GM18867 (cell line): ENCODE measurements around the gene LBH.
"Not testable (repeated sequence)": the region's sequence is repeated elsewhere in the genome, so short reads cannot be mapped to it uniquely, and the experiment has no call there.

Experiments
- ATAC-seq: cut with Tn5 transposase; IDR thresholded peaks from one replicate; pipeline ENCODE4 v1.9.1; 2021; ENCODE audit warnings: mild to moderate bottlenecking, moderate library complexity; ENCODE audit not compliant: unreplicated experiment

Gene LBH

DNA sequence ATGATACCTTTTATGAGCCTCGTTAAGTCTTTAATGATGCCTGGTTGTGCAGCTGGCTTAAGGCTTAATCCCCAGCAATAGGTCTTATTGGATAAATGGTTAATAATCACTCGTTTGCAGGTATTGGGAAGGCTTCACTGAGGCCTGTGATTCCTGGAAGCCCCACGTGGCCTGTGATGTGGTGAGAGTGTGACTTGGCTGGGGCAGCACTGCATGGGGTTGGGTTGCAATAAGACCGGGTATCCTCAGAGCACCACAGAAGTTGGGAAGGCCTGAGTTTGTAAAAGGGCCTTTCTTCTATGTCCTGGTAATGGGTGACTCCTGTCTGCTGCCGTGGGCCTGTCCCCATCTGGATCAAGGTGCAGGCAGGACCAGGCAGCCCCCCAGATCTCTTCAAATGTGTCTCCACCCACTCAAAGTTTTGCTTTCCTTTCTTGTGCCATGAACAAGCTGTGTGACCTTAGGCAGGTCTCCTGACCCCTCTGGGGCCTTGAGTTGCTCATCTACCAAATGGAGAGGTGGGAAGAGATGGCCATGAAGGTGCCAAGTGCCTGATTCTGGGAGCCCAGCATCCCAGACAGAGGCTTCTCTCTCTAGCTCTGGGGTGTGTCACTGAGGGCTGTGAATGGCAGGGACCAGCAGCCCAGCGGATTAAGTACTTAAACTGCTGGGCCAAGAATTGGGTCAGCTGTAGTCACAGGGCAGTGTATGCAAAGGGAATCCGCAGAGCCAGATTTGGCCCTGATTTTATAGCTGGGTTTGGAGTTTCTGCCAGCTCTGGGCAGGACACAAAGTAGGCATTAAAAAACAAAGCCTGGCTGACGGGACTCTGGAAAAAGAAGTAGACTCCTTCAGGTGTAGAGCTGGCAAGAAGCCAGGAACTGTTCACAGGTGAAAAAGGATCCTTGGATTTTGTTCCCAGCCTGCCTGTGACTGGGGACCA, 24.4 kb downstream of the LBH start:
- ATAC-seq = no peak

- no peak for ATAC-seq
Measured at GRCh38 chr2:30257266-30258214, 26.2 kb downstream of the LBH start.

DNA sequence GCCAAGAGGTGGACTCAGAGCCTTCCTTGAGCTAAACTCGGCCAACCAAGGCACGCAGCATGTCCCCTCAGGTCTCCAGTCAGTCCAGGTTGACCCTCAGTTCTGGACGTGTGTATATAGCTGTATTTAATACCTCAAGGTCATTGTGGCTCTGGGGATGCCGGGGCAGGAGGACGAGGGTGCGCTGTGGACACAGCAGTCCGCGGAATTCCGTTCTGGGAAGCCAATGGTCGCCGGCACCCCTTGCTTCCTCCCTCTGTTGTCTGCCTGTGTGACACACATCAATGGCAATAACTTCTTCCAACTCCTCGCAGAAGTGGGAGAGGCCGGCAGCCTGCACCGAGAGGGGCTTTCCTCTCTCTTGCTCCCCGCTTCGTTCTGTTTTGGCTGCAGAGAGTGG, 27.7 kb downstream of the LBH start:
- ATAC-seq = no peak

DNA sequence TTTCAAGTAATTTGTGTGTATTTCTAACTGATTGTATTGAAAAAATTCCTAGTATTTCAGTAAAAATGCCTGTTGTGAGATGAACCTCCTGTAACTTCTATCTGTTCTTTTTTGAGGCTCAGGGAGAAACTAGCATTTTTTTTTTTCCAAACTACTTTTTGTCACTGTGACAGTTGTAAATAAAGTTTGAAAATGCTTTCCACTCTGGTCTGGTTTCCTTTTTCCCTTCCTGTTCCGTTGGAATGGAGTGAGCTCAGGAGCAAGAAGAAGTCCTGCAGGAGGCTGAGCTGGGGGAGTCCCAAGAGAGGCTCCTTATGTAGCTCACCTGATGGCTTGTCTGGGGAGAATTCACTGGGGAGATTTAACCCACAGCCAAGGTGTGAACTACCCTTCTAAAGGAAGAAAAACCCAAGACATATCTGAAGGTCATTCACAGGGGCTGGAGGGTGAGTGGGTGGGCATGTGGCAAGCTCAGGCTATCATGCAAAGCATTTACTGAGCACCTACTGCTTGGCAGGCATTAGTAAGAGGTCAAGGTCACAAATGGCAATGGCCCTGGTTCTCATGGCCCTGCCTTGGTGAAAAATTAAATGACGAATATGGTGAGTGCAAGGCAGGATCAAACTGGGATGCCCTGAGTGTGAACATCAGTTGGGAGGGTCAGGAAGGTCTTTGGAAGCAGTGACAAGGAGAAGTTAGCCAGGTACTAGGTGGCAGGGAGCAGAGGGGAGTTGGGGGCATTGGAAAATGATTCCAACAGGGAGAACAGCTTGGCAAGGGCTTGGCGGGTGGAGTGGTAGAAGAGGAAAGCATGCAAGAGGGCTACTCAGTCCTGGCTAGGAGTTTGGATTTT, 28.7 kb downstream of the LBH start:
- ATAC-seq = no peak

DNA sequence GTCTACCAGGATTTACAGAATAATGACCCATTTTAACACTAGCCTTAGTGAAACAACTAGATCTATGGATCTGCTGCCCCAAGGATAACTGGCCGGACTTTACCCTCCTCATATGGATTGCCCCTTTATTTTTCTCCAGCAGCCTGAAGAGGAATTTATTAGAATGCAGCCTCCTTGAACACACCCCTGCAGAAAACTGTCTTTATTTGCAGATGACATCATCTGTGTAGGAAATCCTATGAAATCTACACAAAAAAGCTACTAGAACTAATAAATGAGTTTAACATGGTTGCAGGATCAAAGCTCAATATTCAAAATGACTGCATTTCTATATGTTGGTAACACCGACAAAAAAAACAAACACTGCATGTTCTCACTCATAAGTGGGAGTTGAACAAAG, 29.6 kb downstream of the LBH start:
- ATAC-seq = no peak

GRCh38 chr2:30261695-30262211, 30.4 kb downstream of the LBH start:
- no peak for ATAC-seq

DNA sequence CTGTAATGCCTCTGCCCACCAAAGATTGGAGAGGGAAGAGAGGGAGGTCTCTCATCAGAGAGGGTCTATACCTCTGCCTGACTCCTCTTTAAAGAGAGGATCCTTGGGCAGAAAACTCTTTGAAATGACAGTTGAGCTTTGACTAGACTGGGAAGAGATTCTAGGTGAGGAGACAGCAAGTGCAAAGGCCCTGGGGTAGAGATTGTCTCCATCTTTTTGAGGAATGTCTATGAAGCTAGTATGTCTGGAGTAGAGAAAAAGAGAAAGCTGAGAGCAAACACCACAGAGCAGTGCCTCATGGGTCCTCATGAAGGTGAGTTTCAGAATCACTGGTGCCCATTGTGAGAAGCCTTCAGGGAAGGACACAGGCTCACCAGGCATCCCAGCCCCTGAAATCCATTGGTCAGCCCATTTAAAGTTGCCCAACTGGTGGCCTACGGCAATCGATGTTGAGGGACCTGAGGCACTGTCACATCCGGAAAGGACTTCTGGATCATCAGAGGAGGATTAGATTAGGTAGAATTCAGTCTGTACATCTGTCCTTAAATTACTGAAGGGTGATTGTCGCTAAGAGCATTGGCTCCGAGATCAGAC, 31.5 kb downstream of the LBH start:
- ATAC-seq = no peak

GRCh38 chr2:30264274-30264673, 32.9 kb downstream of the LBH start:
- ATAC-seq = no peak

DNA sequence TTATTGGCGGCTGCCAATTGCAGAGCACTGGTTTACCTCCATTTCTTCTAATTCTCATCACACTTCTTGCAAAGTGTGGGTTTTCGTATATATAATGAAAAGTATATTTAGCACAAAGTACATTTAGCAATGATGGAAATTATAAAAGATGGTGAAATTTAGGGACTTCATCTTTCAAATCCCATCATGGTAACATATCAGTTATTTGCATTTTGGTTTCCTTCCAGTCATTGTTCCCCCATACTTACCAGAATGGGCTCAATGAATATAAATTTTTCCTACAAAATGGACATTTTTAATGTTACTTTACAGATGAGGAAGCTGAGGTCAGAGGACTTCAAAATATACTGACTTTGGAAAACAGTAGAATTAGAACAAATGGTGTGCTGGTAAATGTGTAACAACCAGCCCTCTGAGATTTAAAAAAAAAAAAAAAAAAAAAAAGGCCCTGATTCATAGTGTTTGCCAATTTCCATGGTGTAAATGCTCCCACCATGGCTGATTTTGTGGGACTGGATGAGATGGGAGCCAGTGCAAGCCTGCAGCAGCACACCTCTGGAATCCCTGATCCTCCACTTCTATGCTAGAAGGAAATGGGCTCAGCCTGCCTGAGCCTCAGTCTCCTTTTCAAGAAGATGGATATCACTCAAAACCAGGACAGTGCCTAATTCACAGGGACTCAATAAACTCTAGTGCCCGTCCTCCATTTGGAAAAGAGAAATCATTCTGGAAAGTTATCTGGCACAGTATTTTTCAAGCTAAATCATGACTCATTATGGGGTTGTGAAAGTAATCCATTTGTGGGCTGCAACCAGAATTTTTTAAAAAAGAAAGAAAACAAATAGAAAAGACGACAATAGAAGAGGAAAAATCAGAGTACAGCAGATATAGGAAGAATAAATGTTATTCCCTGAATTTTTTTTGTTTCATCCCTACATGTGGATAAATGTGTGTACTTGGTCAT, 34.0 kb downstream of the LBH start:
- ATAC-seq = no peak

DNA sequence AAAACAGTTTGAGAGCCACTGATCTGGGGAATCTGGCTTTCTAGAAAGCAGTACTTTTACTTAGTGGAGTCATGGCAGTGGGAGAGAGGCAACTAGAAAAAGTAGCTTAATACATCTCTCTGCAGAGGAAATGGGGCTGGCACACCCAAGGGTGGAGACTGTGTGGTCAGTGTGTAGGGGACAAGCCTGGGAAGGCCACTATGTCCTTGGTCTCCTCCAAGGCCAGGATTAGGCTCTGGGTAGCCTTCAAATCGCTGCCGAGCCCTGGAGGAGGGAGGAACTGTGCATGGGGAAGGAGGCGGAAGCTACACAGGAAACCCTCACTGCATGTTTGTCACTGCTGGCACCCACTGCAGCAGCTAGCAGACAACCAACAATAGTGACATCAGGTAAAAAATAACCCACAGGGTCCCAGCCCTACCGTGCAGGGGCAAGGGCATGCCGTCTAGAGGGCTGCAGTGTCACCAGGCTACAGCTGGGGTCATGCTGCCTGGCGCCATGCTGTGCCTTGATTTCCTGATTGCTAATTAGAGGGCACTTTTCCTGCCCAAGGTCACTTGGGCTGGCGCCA, 34.8 kb downstream of the LBH start:
- ATAC-seq = no peak

- no peak for ATAC-seq
Measured at GRCh38 chr2:30266705-30267104, 35.4 kb downstream of the LBH start.

- no peak for ATAC-seq
Measured at GRCh38 chr2:30267161-30267975, 36.0 kb downstream of the LBH start.

- no peak for ATAC-seq
Measured at GRCh38 chr2:30268296-30268871, 37.0 kb downstream of the LBH start.

GRCh38 chr2:30269114-30269770, 37.9 kb downstream of the LBH start:
- ATAC-seq = not testable (repeated sequence)

GRCh38 chr2:30269771-30270145, 38.4 kb downstream of the LBH start:
- ATAC-seq = no peak

- no peak for ATAC-seq
Measured at GRCh38 chr2:30270166-30270565, 38.8 kb downstream of the LBH start.

DNA sequence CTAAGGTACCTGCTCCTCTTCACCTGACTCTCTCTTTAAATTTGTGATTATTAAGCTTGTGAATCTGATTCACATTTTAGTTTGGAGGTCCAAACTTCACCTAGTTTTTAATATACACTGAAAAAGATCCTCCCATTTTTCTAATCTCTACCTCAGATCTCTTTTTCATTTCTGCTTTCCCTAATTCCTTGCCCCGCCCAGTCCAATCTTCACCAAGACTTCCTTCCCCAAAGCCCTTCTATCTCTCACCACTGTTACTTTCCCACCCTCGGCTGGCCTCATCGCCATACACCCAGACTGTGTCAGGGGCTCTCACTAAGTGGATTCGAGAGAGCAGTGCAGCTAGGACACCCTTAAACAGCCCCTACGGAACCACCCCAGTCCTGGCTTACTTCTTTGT, 40.0 kb downstream of the LBH start:
- ATAC-seq = no peak
